HG02885 (cell line): ENCODE data around the gene ALCAM.
A peak's percentile ranks its signal among the peaks of the same experiment; 100 is the strongest.

Source experiments
- ATAC-seq: cut with Tn5 transposase; IDR thresholded peaks from one replicate; pipeline ENCODE4 v1.9.1; 2021; ENCODE audit warnings: mild to moderate bottlenecking; ENCODE audit not compliant: unreplicated experiment, poor library complexity

Gene ALCAM

GRCh38 chr3:105518203-105518602 is 151.5 kb downstream of the ALCAM start:
- ATAC-seq: peak; percentile 29

DNA sequence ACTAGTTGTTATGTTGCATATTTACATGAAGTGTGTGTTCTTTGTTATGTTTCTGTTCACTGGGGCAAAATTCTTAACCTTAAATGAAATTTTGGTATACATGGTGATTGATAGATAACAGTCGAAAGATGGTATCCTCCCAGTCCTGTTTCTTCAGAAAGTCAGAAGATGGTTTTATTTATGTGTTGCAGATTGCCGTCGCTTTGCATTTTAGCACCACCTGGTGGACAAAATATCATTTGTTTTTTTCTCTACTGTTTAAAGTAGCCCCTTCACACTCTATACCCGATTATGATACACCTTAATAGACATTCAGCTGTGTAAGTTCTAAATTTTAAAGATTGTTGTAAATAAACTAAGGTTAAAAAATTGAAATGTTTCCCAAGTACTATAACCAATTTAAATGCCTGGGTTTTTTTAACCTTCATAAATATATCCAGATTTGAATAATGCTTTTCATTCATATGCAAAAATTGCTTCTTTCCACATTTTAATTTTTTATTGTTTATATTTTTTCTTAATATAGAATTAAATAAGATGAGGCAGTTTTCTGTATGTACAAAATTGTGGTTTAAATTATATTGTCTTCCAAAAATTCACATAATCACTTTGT is 152.2 kb downstream of the ALCAM start:
- peak; percentile 94 for ATAC-seq

- no peak for ATAC-seq
Measured at GRCh38 chr3:105521770-105522169, 155.1 kb downstream of the ALCAM start.

- no peak for ATAC-seq
Measured at GRCh38 chr3:105523501-105523900, 156.8 kb downstream of the ALCAM start.

- ATAC-seq: no peak
Measured at GRCh38 chr3:105525531-105525930, 158.8 kb downstream of the ALCAM start.

DNA sequence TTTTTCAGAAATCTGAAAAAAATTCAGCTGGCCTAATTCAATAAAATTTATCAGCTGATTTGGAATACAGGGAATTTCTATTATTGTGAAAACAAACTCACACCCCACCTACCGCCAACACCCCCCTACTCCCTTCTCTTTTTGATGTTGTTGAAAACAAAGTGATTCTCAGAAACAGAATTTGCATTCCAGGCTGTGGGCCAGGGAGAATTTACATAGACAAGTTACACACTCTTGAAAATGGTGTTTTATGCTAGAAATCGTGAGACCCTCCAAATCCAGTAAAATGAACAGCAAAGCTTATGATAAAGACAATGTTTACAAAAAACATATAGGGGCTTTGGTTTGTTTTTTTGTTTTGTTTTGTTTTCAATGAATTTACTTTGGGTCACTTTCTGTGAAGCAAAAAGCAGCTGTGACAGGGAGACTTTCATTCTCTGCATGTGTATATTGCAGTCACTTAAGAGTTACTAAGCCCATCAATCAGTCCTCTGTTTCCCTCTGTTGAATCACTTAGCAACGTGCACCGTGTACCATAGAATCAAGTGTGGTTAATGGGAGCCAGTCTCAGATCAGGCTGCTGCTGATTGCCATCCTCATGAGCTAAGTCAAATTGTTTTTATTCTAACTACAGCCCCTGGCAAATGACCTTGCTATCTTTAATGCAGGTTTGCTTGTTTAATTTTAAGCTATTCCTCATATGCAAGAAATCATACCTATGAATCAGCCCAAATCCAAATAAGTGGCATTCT is 159.8 kb downstream of the ALCAM start:
- no peak for ATAC-seq

- no peak for ATAC-seq
Measured at GRCh38 chr3:105527535-105527934, 160.8 kb downstream of the ALCAM start.

GRCh38 chr3:105527949-105528348 is 161.2 kb downstream of the ALCAM start:
- peak; percentile 90 for ATAC-seq

DNA sequence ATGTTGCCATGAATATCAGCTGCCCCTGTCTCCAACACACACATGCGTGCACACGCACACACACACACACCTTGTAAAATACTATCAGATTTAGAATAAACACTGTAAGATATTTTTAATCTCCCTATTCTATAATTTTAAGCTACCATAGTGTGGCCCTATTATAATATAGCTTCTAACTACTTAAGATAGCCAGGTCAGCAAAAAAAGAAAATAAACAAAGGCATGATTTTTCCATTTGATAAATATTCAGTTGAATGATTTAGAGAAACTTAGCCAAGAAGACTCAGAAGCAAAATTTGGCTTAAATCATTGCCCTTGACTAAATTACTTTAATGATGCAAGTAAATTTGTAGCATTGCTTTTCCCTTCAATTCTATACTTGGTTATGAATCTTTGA is 162.2 kb downstream of the ALCAM start:
- ATAC-seq: no peak

DNA sequence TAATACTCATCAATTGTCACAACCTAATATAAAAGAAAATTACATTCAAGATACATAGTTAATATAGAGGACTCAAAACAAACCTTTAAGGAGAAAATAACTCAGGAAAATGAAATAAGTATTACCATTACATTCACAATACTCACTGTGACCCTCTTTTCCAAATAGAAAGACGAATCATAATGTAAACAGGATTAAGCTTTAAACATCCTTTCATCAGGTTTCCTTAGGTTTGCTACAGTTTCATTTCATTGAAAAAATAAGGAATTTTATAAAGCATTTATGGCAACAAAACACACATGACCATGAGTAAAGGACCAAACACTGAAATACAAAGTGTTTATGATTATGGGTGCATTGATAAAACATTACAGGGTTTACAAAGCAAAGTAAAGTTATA is 162.7 kb downstream of the ALCAM start:
- ATAC-seq: no peak

- no peak for ATAC-seq
Measured at GRCh38 chr3:105532251-105532650, 165.5 kb downstream of the ALCAM start.

DNA sequence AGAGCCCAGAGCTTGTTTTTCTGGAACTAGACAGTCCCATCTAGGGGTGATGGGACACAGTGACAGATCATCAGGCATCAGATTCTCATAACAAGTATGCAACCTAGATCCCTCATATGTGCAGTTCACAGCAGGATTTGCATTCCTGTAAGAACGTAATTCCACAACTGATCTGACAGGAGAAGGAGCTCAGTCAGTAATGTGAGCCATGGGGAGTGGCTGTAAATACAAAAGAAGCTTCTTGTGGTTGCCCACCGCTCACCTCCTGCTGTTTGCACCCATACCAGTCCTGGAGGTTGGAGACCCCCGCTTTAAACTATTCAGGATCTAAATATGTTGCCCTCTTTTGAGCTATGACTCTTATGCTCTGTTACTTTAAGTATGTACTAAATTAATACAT is 167.3 kb downstream of the ALCAM start:
- no peak for ATAC-seq

GRCh38 chr3:105534491-105534890 is 167.8 kb downstream of the ALCAM start:
- ATAC-seq: no peak

- ATAC-seq: no peak
Measured at GRCh38 chr3:105537371-105538080, 170.8 kb downstream of the ALCAM start.

- no peak for ATAC-seq
Measured at GRCh38 chr3:105538483-105538882, 171.8 kb downstream of the ALCAM start.

- ATAC-seq: no peak
Measured at GRCh38 chr3:105539897-105540296, 173.2 kb downstream of the ALCAM start.

DNA sequence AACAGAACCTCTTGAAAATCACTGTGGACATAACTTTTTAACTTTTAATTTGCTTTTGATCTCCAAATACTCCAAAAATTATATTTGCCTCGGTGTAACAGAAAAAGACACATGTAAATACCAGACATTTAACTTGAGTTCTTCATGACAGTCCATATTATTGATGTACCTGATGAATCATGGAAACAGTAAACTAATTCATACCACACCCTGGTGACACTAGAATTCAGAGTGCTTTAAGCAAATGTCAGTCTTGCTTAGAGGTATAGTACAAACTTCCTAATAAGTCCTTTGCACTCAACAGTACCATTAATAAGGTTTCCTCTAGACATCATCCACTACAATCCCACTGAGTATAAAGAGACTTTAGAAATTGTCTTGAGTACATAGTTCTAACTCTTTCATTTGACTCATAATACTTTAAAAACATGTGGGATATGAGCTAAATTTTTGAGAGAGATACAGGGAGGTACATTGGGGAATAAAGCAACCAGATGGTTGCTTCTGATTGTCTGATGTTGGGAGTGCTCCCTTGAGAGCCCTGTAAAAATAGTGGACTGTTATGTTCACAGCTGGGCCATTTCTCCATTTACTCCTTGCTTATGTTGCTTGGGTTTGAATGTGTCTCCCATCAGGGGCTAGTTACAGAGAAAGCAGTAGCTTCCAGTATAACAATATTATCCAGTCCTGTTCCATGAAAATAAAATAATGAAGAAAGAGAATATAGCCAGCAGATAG is 175.7 kb downstream of the ALCAM start:
- no peak for ATAC-seq

DNA sequence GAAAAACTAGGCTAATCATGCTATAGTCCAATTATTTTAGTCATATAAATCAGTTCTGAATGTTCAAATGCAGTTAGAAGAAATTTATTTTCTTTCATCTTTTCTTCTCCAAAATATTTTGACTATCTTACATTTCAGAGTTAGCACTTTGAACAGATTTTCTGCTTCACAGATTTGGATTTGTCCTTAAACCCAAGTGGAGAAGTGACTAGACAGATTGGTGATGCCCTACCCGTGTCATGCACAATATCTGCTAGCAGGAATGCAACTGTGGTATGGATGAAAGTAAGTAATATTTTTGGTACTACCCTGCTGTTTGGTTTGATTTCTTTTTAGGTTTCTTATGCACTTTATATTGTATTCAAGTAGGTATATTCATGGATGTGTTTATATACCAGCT is 178.3 kb downstream of the ALCAM start:
- no peak for ATAC-seq

GRCh38 chr3:105553851-105554250 is 187.1 kb downstream of the ALCAM start:
- no peak for ATAC-seq

GRCh38 chr3:105555206-105555605 is 188.5 kb downstream of the ALCAM start:
- ATAC-seq: no peak

GRCh38 chr3:105559856-105560255 is 193.1 kb downstream of the ALCAM start:
- ATAC-seq: no peak
